Ovary (tissue), 3 donors: Measurements from ENCODE around the gene PDE6D.

Experiments used
- EP300 ChIP-seq: sonication (generic); formaldehyde crosslinking; IDR thresholded peaks from one replicate; pipeline ENCODE4 v1.6.1; 2017; ENCODE audit warnings: antibody characterized with exemption
- POLR2A ChIP-seq: fragments of 450-650 bp; IDR thresholded peaks from one replicate; pipeline ENCODE4 v1.6.1; 2017; ENCODE audit warnings: antibody characterized with exemption, mild to moderate bottlenecking, moderate library complexity
- TF ChIP-seq, protein P1 (sequence below), 3 donors: fragments of 450-650 bp in 2 of 3; fragments of 200-600 bp in 1 of 3; IDR thresholded peaks; one replicate each; pipeline versions ENCODE4 v1.5.1 to v1.8.0; 2016 to 2022; ENCODE audit warnings: antibody characterized with exemption in 3 of 3, mild to moderate bottlenecking in 1 of 3
- donor health status: DM: no; HTN: no; CAD: no.

DNA sequence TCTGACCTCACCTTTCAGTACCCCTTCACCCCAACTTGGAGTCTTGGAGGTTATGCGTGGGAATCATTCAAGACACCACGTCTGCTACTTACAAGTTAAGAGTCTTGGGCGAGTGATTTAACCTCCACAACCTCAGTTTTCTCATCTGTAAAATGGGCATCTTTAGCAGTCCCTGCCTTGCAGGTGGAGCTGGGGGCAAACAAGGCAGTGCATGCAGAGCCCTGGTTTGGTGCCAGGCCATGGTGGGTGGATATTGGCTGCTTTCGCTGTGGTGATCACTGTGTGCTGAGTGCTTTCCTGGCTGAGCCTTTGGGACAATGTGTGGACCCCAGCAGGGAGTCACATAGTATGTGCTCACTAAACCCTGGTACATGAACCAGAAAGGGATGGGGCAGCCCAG lies 93.1 kb downstream of the PDE6D start:
- TF ChIP-seq, protein P1, sequence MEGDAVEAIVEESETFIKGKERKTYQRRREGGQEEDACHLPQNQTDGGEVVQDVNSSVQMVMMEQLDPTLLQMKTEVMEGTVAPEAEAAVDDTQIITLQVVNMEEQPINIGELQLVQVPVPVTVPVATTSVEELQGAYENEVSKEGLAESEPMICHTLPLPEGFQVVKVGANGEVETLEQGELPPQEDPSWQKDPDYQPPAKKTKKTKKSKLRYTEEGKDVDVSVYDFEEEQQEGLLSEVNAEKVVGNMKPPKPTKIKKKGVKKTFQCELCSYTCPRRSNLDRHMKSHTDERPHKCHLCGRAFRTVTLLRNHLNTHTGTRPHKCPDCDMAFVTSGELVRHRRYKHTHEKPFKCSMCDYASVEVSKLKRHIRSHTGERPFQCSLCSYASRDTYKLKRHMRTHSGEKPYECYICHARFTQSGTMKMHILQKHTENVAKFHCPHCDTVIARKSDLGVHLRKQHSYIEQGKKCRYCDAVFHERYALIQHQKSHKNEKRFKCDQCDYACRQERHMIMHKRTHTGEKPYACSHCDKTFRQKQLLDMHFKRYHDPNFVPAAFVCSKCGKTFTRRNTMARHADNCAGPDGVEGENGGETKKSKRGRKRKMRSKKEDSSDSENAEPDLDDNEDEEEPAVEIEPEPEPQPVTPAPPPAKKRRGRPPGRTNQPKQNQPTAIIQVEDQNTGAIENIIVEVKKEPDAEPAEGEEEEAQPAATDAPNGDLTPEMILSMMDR (IDR thresholded peaks at IDR 0.05) = no peak
- TF ChIP-seq POLR2A (no peak), EP300 (no peak)
